ENCODE data around the gene SLCO3A1. TPM values are rescaled to one million over a fixed set of nuclear protein-coding genes. Genes with fewer than 3 reads are reported as not detected.

SLCO3A1 gene
- total and polyA plus RNA-seq, 2 of the 8 experiments (the other 6 are each of a cell fraction or from before 2014, with no cell fraction given): 15.1 to 20.4 TPM

DNA sequence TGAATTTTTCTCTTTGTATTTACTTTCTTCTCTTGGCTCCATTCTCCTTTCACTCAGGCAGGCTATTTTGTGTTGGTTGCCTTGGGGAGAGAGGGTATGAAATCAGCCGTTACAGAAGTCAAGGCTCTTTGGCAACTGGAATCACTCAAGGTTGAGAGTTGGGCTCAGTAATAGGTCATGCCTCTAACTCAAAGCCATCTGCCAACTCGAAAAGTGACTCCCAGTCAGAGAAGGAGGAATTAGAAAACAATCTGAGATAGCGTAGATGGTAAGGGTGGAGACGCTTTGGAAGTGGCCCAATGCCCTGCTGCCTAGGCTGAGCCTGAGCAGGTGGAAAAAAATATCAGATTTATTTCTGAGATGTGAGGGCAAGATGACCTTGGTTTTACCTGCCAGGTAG, 334.5 kb downstream of the SLCO3A1 start:
- H3K56ac ChIP-seq (replicated peaks; ENCODE audit: insufficient read length, low read depth, low read length): no peak overlapping the region
- WGBS, 2 experiments (ENCODE audit: extremely low coverage in 1 of 2, insufficient coverage in 1 of 2, insufficient read length in 1 of 2, insufficient replicate concordance in 2 of 2, low coverage in 1 of 2, low lambda C conversion rate in 2 of 2, missing lambda C conversion rate in 1 of 2): 73% methylated on average over 4 of the region's 4 CpGs; no CpG with 5 or more reads in 1 of the 2 experiments
- TF ChIP-seq CHD2 (IDR thresholded peaks at IDR 0.05; ENCODE audit: low read length) (no peak), SAP30 (IDR thresholded peaks at IDR 0.05; ENCODE audit: insufficient read depth, insufficient replicate concordance, low read length) (no peak), TEAD4 (IDR thresholded peaks at IDR 0.05; ENCODE audit: low read depth, low read length) (no peak), CREB1 (IDR thresholded peaks at IDR 0.05) (no peak), NRF1 (IDR thresholded peaks at IDR 0.05; ENCODE audit: low read depth, low read length) (no peak)
- peaks cover 0 to 2% (median 0%) of the 10 kb centered on the region in 4 experiments; a peak in 1 of 7 replicates for H3K27me3 ChIP-seq (replicated peaks in 1 of 4; ENCODE audit: control insufficient read depth in 3 of 4, extremely low read depth in 1 of 4, insufficient read depth in 3 of 4, low read length in 3 of 4)
- no peak overlapping the region for H4K8ac ChIP-seq (ENCODE audit: extremely low read depth, insufficient read depth, low read length)
- FAIRE-seq (no peak), DNase-seq (ENCODE audit: low read depth in 1 of 2, low spot score in 2 of 2) (no peak)
- H3K23ac ChIP-seq (ENCODE audit: insufficient read length): no peak overlapping the region
- H3K14ac ChIP-seq (ENCODE audit: insufficient read length): no peak overlapping the region
- no peaks in the 10 kb centered on the region for H3K9me3 ChIP-seq (ENCODE audit: insufficient read depth in 2 of 2, low read depth in 1 of 2, low read length in 1 of 2)
- H2BK12ac ChIP-seq (ENCODE audit: low read depth, low read length): no peak overlapping the region
- H2AK5ac ChIP-seq (ENCODE audit: low read depth, low read length): no peak overlapping the region
- no peaks in the 10 kb centered on the region for H3K4me1 ChIP-seq (replicated peaks in 1 of 4; ENCODE audit: control insufficient read depth in 3 of 4, insufficient read depth in 4 of 4, low read length in 3 of 4)
- H3K4me2 ChIP-seq (ENCODE audit: insufficient read depth in 1 of 2, low read depth in 2 of 2, low read length in 2 of 2): no peak overlapping the region
- H3K23me2 ChIP-seq (ENCODE audit: low read depth, low read length): no peaks in the 10 kb centered on the region
- CTCF ChIA-PET (ENCODE audit: partially characterized antibody): interaction anchor here (1.1 to 1.2 kb wide), 2 partner anchors 10 to 14 kb away, joined by 3 to 4 read pairs; no protein-coding TSS in a partner anchor
- no peak overlapping the region for H2AFZ ChIP-seq (ENCODE audit: low read length)
- H2BK120ac ChIP-seq (replicated peaks; ENCODE audit: low read depth, low read length): no peak overlapping the region
- no peak overlapping the region for H3K18ac ChIP-seq (ENCODE audit: extremely low read depth, low read length)
- H2BK20ac ChIP-seq (ENCODE audit: low read length): no peak overlapping the region
- no peaks in the 10 kb centered on the region for H3K36me3 ChIP-seq (ENCODE audit: control insufficient read depth in 2 of 4, insufficient read depth in 4 of 4, low read length in 3 of 4)
- no peaks in the 10 kb centered on the region for H3K79me1 ChIP-seq (ENCODE audit: low read depth, low read length)
- no peak overlapping the region for H3K9ac ChIP-seq (replicated peaks in 1 of 4; ENCODE audit: extremely low read depth in 1 of 4, low read depth in 3 of 4, low read length in 3 of 4)
- H2BK15ac ChIP-seq (ENCODE audit: low read length): no peak overlapping the region
- no peak overlapping the region for H3K27ac ChIP-seq (ENCODE audit: low read depth, low read length)
- no peak overlapping the region for H3K4ac ChIP-seq (replicated peaks; ENCODE audit: insufficient read length, low read depth, low read length)
- POLR2A ChIA-PET (ENCODE audit: partially characterized antibody): interaction anchor here (1.8 kb wide), 1 partner anchor 12 kb away, joined by 5 read pairs; no protein-coding TSS in a partner anchor
- H4K20me1 ChIP-seq (replicated peaks in 1 of 2; ENCODE audit: control insufficient read depth in 1 of 2, insufficient read depth in 2 of 2, low read length in 2 of 2): no peaks in the 10 kb centered on the region
- no peaks in the 10 kb centered on the region for H3K79me2 ChIP-seq (ENCODE audit: control insufficient read depth in 1 of 2, insufficient read depth in 2 of 2, low read length in 2 of 2)
- H2BK5ac ChIP-seq (ENCODE audit: low read depth, low read length): no peak overlapping the region
- H4K91ac ChIP-seq (replicated peaks; ENCODE audit: insufficient read length, low read length): no peak overlapping the region
- H4K5ac ChIP-seq (ENCODE audit: insufficient read length, low read depth, low read length): no peak overlapping the region
- no peak overlapping the region for H3K4me3 ChIP-seq (ENCODE audit: extremely low read depth in 1 of 4, insufficient read depth in 2 of 4, low read depth in 3 of 4, low read length in 4 of 4)
